GM21447 (cell line): Measurements from ENCODE around the gene FNDC5.

Experiments used
- ATAC-seq: cut with Tn5 transposase; IDR thresholded peaks from one replicate; pipeline ENCODE4 v1.9.1; 2021; ENCODE audit not compliant: unreplicated experiment

FNDC5 gene

DNA sequence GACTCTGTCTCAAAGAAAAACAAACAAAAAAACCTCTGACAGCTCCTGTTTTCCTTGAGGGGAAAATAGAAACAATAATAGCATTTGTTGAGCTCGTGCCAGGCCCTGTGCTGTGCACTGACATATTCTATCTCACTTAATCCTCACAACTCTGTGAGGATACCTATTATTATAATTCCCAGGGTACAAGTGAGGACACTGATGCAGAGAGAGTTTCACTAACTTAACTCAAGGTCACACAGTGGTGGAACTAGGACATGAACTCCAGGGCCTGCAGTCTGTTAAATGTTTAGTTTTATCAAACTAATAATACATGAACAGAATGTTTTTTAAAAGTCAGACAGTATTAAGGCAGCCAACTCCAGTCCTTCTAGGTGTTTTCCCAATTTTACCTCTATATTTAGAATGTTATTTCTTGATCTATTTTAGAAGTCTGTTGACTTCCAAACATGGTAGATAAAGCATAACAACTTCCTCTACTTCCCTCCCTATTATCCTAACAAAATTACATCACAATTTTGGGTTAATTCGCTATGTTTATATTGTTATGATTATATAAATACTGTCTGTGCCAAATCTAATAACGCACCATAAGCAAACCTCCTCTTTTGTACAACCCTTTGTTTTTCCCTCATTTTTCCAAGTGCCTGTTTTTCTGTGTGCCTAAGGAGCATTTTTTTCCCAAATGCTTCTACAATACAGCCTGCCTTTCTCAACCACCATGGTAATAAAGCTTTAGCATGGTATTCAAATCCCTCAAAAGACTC lies 4.9 kb downstream of the FNDC5 start:
- ATAC-seq = no peak

DNA sequence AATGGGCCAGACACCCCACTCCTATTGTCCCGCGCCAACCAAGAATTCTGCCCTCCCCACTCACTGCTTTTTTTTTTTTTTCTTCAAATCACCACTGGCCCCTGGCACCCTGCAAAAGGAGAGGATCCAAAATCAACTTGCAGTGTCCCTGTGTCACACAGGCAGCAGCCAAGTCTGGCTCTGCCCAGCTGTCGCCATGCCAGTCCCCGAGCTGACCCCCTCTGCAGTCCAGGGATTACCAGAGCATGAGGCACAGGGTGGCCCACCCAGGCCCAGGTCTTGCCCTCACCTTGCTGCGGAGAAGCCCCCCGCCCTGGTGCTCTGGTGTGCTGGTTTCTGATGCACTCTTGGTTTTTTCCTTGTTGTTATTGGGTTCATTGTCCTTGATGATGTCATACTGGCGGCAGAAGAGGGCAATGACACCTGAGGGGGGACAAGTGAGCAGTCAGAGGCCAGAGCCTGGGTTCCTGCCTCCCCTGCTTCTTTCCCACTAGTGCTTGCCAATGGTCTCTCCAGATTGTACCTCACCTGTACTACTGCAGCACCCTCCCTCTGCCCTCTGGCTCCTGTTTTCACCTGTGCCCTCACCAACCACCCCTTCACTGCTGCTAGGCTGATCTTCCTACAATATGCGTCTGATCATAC lies 6.2 kb downstream of the FNDC5 start:
- ATAC-seq = no peak

DNA sequence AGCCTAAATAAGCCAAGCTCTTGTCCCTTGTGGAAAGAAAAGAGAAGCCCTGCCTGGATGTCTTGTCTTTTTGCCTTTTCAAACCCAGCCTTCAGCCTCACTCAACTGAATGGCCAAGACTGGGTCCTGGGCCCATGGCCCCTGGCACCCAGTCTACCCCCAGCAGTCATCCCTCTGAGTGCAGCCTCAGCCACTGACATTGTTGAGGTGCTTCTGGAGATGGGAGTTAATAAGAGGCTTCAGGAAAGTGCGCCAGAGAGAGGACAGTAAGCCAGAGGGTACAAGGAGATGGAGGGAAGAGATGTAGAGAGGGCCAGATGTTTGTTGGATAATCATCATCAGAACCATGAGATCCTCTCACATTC lies 6.8 kb downstream of the FNDC5 start:
- no peak for ATAC-seq

- ATAC-seq = no peak
Observed at GRCh38 chr1:32863218-32863880, 7.4 kb downstream of the FNDC5 start.

DNA sequence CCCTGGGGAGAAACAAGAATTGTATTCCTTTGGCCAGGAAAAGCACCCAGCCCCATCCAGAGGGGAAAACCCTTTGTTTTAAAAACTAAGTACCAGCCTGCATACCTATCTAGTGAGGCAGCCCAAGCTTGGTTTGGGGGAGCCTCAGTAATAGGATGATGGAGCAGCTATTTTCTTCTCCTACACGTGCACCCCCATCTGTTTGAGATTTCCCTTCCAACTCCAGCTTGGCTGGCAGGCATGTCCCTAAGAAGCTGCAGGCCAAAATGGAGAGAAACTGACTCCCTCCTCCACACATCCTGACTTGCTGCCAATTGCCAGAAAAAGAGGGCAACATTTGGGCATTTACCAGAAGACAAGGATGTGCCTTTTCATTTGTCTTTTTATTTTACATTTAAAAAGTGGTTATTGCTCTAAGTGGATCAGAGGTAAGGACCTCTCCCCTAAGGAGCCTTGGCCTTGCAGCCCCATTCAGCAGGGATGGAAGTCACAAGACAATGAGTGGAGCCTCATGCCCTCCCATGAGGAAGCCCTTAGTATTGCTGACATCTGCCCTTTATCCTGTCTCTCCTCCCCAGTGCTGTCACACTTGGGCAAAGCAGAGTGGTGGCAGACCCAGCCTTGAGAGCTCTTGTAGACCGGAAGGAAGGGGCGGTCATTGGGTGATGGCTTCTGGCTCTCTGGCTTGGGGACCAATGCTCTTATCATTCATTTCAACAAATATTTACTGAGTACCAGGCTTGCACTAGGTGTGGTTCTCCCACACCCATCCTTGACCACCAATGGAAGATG lies 8.6 kb downstream of the FNDC5 start:
- ATAC-seq = no peak

- no peak for ATAC-seq
Observed at GRCh38 chr1:32860566-32860965, 10.1 kb downstream of the FNDC5 start.

DNA sequence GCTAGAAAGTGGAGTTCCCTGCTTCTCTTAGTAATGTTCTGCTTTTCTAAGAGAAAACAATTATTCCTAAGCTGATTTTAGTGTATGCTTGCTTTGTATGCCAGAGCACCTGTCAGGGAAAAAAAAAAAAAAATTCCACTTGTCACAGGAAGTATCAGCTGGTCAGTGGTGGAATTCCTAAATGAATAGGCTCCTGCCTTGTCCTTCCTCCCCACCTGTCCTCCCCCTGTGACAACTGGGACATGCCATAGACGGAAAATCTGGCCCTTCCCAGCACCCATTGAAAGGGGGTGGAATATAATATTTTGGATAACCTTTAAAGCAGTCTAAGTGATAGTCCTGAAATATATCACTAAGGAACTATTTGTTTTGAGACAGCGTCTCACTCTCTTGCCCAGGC lies 10.8 kb downstream of the FNDC5 start:
- no peak for ATAC-seq

DNA sequence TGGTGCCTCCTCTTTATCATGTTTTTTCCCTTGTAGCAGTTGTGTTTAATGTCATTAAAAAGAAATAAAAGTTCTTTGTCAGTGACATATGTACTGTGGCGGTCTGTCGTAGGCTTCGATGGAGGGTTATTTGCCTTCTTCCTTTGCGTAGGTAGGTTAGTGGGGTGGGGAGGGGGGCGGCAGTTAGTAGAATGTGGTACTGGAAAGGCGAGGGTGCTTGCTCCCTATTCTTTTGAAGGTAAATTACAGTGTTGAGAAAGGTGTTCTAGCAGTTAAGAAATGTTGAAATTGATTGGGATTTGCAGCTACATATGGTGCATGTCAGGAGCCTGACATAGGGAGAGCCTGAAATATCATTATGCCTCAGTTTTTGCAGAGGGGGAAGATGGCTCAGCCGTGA lies 11.9 kb downstream of the FNDC5 start:
- ATAC-seq = no peak

DNA sequence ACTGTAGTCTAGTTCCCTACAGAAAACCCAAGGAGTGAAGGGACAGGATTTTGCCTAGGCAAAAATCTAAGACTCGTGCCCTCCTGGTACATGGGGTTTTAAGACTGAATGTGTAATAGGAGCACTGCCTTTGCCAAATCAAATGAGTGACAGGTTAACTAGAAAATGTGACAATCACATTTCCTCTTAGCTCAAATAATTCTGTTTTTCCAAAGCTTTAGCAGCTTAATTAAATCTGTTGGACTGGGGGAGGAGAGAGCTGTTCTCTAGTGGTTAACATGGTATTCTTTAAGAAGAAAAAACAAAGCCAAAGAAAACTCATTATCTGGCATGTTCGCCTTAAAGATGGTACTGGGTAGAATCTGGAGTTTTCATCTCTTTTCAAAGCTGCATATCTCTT lies 12.6 kb downstream of the FNDC5 start:
- no peak for ATAC-seq

- ATAC-seq = no peak
Observed at GRCh38 chr1:32855861-32856617, 14.7 kb downstream of the FNDC5 start.

DNA sequence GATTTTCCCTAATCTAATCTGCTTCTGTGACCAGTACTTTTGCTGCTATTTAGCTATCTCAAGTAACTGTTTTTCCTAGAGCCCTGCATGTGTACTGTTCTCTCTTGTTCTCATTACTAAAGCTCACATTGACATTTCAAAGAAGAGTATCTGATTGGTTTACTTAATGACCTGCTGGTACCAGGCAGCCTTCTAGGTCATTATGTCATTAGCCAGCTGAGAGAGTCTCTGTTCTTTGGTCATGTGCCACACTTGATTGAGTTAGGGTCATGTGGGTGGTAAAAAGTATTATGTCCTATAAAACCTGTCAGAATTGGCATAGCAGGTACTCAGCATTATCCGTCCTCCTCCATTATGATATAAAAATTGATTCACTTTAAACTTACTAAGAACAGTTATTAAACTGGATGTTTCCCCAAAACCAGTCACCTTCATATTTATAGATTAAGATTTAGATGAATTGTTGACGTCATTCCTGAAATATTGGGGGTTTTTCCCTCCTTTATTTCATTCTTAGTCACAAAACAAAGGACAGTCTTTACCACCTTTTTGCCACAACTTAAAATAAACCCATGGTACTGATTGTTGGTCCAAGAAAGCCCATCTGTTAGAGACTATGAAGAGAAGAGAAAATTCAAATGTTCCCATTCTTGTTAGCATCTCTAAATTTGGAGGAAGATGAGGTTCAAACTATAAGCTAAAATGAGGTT lies 22.2 kb downstream of the FNDC5 start:
- ATAC-seq = no peak

DNA sequence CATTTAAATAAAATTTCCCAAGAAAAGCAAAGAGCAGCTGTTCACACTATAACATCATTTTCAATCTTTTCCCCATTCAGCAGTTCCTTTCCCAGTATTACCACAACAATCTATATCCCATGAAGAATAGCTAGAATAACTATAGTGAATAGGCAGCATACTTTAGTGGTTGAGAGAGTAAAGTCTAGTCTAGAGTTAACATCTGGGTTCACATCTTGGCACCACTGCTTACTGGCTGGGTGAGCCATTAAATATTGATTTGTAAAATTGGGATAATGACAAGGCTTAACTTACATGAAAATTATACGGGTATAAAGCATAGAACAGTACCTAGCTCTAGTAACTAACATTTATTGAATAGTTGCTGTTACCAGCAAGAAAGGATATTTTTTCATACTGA lies 38.8 kb downstream of the FNDC5 start:
- no peak for ATAC-seq

DNA sequence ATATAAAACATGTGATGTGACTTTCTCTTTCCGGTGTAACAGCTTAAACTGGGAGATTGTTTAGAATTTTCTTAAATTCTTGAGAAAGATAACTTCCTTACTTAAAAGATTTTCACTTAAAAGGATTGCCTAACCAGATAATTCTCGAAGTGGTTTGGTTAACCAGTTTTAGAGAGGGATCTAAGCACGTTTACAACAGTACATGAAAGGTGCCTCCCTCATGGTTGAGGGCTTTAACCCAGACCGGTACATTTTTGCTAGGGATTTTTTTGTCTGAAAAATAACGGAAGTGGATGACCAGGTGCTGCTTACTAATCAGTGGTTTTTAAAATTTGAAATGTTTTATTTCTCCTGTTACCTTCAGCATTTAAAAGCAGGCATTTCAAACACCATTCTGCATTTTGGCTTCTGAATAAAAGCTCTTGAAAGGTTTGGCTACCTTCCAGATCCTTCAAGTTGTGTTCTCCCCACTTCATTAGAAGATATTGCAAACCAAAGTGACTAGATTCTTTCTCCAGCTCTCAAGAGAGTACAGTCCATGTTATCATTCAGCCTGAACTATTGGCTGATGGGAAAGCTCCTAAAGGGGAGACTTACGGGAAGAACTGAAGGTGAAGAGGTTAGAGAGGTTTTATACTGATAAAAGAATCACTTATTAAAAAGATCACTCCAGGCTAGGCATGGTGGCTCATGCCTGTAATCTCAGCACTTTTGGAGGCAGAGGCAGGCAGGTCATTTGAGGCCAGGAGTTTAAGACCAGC lies 40.4 kb downstream of the FNDC5 start:
- no peak for ATAC-seq

GRCh38 chr1:32828341-32828740 lies 42.4 kb downstream of the FNDC5 start:
- ATAC-seq = no peak

DNA sequence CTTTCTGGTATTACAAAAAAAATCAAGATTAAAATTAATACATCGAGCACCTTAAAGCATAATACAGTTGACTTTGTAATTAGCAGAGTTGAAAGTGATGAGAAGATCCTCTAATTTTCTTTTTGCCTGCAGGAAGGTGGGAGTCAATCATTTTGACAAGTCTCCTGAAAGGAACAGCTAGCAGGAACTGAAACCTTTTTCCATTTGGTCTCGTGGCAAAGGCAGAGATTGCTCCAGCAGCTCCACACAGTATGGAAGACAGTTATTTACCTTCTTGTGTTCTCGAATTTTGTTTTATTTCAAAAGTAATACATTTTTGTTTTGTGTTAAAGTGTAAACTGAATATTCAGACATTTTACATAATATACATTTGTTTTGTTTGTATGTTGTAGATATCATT lies 45.5 kb downstream of the FNDC5 start:
- no peak for ATAC-seq

DNA sequence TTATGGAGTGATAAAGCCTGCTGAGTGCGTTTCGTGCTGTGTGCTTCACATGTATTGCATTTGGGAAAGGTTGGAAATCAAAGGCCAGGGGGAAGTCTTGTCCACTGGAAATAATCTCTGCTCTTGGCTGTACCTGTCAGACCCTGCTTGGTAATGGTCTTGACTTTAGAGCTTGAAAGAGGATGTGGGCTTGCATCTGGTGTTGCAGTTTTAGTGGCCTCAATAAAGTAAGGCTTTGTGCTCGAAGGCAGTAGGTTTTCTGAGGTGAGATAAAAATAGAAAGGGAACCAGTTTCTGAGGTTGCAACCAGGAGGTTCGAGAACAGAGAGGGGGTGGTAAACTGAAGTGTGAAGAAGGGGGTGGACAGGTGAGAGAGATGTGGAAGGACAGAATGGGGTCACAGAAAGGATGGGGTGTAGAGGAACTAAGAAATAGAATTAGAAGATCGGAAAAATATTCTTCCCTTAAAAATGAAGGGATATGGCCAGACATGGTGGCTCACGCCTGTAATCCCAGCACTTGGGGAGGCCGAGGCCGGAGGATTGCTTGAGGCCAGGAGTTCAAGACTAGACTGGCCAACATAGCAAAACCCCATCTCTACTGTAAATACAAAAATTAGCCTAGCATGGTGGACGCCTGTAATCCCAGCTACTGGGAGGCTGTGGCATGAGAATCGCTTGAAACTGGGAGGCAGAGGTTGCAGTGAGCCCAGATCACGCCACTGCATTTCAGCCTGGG lies 51.7 kb downstream of the FNDC5 start:
- ATAC-seq = peak; percentile 45

- ATAC-seq = peak; percentile 18
Observed at GRCh38 chr1:32817815-32818786, 52.6 kb downstream of the FNDC5 start.
